MV-4-11 (cell line): ENCODE measurements around the gene THRB.
"Not testable (repeated sequence)": the region's sequence is repeated elsewhere in the genome, so short reads cannot be mapped to it uniquely, and the experiment has no call there.

ENCODE experiments used
- DNase-seq: peaks from one replicate; lab custom pipeline; 2025; lab: John Stamatoyannopoulos, UW

THRB gene

DNA sequence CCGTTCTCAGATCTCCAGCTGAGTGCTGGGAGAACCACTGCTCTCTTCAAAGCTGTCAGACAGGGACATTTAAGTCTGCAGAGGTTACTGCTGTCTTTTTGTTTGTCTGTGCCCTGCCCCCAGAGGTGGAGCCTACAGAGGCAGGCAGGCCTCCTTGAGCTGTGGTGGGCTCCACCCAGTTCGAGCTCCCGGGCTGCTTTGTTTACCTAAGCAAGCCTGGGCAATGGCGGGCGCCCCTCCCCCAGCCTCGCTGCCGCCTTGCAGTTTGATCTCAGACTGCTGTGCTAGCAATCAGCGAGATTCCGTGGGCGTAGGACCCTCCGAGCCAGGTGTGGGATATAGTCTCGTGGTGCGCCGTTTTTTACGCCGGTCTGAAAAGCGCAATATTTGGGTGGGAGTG is 399.8 kb downstream of the THRB start:
- DNase-seq: not testable (repeated sequence)

DNA sequence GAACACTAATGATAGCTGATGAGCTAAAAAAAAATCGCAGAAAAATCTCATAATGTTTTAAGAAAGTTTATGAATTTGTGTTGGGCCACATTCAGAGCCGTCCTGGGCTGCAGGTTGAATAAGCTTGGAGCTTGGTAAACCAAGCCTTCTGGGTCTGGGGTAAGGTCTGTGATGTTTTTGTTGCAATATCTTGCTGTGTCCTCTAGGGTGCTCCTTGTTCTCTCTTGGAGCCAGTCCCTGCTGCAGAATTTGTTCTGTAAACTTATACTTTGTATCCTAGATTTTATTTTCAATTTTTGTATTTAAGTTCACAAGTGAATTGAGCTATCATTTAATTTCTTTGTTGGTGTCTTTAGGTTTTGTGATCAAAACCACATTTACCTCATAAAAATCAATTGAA is 405.9 kb downstream of the THRB start:
- peak; percentile 3 for DNase-seq

DNA sequence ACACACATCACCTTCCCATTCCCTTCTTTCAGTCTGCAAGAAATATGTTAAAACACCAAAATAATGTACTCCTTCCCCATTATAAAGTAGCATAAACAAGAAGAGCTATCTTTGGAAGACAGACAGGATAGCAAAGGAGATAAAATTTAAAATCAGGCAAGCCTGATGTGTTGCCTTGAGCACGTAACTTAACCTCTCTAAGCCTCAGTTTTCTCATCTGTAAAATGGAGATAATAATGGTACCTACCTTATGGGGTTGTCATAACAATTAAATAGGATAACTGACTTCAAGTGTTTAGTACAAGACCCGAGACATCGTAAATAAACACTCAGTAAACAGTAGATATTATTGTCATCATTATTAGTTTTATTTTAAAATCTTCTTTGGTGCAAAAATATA is 407.2 kb downstream of the THRB start:
- no peak for DNase-seq

DNA sequence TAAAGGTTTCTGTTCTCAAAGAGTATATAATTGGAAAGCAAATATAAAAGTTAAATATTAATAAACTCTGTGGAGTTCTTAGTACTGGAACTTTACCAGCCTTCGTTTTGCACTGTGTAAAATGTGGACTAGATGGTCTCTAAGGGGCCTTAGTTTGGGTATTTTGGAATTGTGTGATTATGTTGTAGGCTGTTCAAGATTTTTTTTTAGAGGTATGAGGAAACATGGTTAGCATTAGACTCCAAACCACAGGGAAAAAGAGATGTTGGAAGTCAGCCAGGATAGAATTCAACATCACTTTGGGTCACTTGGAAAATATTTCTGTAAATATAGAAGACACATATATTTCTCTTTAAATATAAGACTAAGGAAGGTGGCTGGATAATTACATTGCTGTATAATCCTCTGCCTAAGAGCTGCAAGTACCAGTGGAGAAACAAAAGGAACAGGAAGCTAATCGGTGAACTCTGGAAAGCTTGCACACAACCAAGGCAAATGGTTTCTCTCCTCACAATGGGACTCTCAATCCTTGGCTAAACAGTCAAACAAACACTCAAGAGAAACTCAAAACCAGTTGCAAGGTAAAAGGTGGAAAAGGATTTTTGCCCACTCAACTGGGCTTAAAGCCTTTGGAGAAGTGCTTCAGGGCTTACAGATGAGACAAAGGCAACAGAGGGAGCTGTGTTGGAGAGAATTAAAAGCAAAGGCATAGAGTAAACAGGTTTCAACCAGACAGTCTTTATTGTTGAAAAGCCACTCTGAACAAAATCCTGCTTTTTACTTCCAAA is 407.8 kb downstream of the THRB start:
- DNase-seq: no peak

DNA sequence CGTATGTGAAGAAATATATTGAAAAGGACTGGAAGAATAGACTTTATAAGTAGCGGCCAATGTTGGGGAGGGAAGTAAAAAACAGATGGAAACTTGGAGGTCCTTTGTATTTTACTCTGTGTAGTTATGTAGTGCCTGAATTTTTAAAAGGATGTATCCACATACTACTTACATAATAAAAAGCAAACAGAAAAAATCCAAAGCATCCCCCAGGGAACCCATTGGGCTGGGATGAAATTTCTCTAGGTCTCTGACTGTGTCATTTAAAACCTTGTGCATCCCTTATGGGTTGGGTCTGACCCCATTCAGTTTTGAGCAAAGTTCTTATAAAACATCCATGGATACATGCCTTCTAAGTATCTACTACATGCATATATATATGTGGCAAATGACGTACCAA is 408.4 kb downstream of the THRB start:
- DNase-seq: no peak

DNA sequence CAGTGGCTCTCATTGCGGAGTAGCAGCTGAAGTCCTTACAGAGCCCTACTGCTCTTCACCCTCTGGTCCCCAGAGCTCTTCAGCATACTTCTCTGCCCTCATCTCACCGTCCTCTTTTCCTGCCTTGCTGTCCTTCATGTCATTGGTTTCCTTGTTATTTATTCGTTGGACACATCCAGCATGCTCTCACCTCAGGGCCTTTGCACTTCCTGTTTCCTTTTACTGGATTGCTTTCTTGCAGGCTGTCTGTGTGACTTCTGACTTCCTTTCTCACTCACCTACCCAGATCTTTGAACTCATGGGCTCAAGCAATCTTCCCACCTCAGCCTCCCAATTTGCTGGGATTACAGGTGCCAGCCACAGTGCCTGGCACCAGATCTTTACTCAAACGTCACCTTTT is 422.5 kb downstream of the THRB start:
- DNase-seq: no peak

DNA sequence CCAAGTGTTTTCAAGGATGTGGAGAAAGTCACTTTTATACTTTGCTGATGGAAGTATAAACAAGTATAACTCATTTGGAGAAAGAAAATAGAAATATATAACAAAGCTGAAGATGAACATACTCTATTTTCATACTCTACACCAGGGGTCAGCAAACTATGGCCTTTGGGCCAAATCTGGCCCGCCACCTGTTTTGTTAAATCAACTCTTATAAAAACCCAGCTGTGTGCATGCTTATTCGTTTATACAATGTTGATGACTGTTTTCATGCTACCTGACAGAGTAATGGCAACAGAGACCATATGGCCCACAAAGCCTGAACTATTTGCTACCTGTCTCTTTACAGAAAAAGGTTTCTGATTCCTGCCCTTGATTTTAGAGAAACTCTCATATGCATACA is 425.6 kb downstream of the THRB start:
- no peak for DNase-seq

DNA sequence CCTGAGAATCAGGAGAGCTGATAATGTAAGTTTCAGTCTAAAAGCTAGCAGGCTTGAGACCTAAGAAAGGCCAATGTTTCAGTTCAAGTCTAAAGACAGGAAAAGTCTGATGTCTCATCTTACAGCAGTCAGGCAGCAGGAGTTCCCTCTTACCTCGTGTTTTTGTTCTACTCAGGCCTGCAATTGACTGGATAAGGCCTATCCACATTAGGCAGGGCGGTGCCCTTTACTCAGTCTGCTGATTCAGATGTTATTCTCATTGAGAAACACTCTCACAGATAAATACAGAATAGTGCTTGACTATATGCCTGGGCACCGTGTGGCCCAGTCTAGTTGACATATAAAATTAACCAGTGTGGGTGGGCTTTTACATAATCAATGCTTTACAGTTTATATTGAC is 427.2 kb downstream of the THRB start:
- DNase-seq: no peak
